22Rv1 (cell line): Measurements from ENCODE around the gene FGF1.

Source experiments
- CTCF ChIP-seq: fragments of 450-650 bp; IDR thresholded peaks from 2 replicates; pipeline ENCODE4 v1.5.1; 2017; ENCODE audit warnings: mild to moderate bottlenecking
- ZFX ChIP-seq: fragments of 450-650 bp; IDR thresholded peaks from 2 replicates; pipeline ENCODE4 v1.6.1; 2017; ENCODE audit warnings: antibody characterized with exemption, borderline replicate concordance

DNA sequence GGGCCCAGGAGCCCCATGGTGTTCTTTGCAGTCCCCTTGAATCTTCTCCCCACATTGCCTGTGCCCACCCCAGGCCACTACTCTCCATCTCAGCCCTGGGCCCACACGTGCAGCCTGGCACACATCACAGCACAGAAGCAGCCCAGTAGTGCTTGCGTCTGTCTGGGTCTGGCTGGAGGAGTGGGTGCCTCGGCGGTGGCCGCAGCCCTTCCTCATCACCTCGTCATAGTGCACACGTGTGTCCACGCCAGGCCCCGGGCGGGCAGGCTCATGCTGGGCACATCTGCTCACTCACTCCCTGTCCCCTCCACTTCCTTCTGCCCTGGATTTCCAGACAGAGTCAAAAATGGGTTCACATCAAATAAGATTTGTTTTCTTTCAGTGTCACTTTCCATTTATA, 33.3 kb downstream of the FGF1 start:
- no peak for TF ChIP-seq CTCF
- no peak for TF ChIP-seq ZFX
